A673 (cell line): Measurements from ENCODE around the gene MSI2. TPM values are rescaled to one million over a fixed set of nuclear protein-coding genes. Genes with fewer than 3 reads are reported as not detected.

Experiments
- BruUV-seq: library from RNA; stranded (reverse); fragments of 400-500 nt; replicated peaks from 2 replicates; lab custom pipeline; 2021; lab: Mats Ljungman, UMichigan
- CTCF ChIA-PET: fragments of 300-600 bp; sonication (Branson Sonifier 250); formaldehyde crosslinking; loops from one replicate; lab custom pipeline; 2022; ENCODE audit warnings: antibody characterized with exemption; lab: Charles Lee
- POLR2A ChIA-PET: fragments of 300-600 bp; sonication (Branson Sonifier 250); formaldehyde crosslinking; loops from one replicate; lab custom pipeline; 2022; ENCODE audit warnings: antibody characterized with exemption; ENCODE audit not compliant: low non-redundant PET; lab: Charles Lee
- DNase-seq: peaks from one replicate; pipeline ENCODE4 v3.0.0-alpha.2; 2015; ENCODE audit warnings: low spot score
- H3K27ac ChIP-seq: fragments of 200-600 bp; sonication (generic); 2 replicates; pipeline ENCODE4 v1.5.1; 2016; ENCODE audit warnings: mixed run types, low read depth, mild to moderate bottlenecking, mixed read lengths, antibody characterized with exemption, low read length; ENCODE audit not compliant: poor library complexity, severe bottlenecking
- H3K27me3 ChIP-seq: fragments of 200-600 bp; sonication (generic); replicated peaks from 2 replicates; pipeline ENCODE4 v1.6.1; 2017; ENCODE audit warnings: mixed run types, low read depth, mild to moderate bottlenecking, mixed read lengths, antibody characterized with exemption, low read length; ENCODE audit not compliant: insufficient read depth, poor library complexity
- H3K36me3 ChIP-seq: fragments of 200-600 bp; sonication (generic); 2 replicates; pipeline ENCODE4 v1.6.1; 2016; ENCODE audit warnings: mixed run types, mild to moderate bottlenecking, mixed read lengths, antibody characterized with exemption, low read length; ENCODE audit not compliant: insufficient read depth, poor library complexity, severe bottlenecking
- H3K4me1 ChIP-seq: fragments of 200-600 bp; sonication (generic); 2 replicates; pipeline ENCODE4 v1.6.1; 2017; ENCODE audit warnings: mixed run types, mild to moderate bottlenecking, mixed read lengths, antibody characterized with exemption, low read length; ENCODE audit not compliant: insufficient read depth, poor library complexity, severe bottlenecking
- H3K4me3 ChIP-seq: fragments of 200-600 bp; sonication (generic); 2 replicates; pipeline ENCODE4 v1.5.1; 2016; ENCODE audit warnings: low read depth, mixed run types, mild to moderate bottlenecking, mixed read lengths, low read length; ENCODE audit not compliant: poor library complexity, severe bottlenecking
- H3K9me3 ChIP-seq: fragments of 200-600 bp; sonication (generic); 2 replicates; pipeline ENCODE4 v1.6.1; 2016; ENCODE audit warnings: mixed run types, low read depth, mild to moderate bottlenecking, mixed read lengths, antibody characterized with exemption, low read length; ENCODE audit not compliant: poor library complexity, severe bottlenecking
- EZH2 ChIP-seq: fragments of 200-600 bp; sonication (generic); IDR thresholded peaks from 2 replicates; pipeline ENCODE4 v1.6.1; 2017; ENCODE audit warnings: borderline replicate concordance, low read depth, mild to moderate bottlenecking, mixed read lengths, antibody characterized with exemption, low read length; ENCODE audit not compliant: poor library complexity, severe bottlenecking
- intact Hi-C: fragments of 100-400 bp; cut with micrococcal nuclease; formaldehyde crosslinking; loops from one replicate; pipeline ENCODE4 v1.10.0; 2022; ENCODE audit not compliant: unreplicated experiment
- total RNA-seq: library from RNA; stranded (reverse); gene quantifications from 2 replicates; pipeline ENCODE4 v1.2.3, GENCODE V29; 2021
- TF ChIP-seq, protein P1 (sequence below): fragments of 300-800, 200-600 bp; sonication (generic); conservative IDR thresholded peaks from 2 replicates; pipeline ENCODE4 v1.5.1; 2017; ENCODE audit warnings: low read depth, mild to moderate bottlenecking, antibody characterized with exemption, low read length, moderate library complexity, mixed read lengths

MSI2 gene
- total RNA-seq, 1 experiment from 2014 or later = 108 TPM

DNA sequence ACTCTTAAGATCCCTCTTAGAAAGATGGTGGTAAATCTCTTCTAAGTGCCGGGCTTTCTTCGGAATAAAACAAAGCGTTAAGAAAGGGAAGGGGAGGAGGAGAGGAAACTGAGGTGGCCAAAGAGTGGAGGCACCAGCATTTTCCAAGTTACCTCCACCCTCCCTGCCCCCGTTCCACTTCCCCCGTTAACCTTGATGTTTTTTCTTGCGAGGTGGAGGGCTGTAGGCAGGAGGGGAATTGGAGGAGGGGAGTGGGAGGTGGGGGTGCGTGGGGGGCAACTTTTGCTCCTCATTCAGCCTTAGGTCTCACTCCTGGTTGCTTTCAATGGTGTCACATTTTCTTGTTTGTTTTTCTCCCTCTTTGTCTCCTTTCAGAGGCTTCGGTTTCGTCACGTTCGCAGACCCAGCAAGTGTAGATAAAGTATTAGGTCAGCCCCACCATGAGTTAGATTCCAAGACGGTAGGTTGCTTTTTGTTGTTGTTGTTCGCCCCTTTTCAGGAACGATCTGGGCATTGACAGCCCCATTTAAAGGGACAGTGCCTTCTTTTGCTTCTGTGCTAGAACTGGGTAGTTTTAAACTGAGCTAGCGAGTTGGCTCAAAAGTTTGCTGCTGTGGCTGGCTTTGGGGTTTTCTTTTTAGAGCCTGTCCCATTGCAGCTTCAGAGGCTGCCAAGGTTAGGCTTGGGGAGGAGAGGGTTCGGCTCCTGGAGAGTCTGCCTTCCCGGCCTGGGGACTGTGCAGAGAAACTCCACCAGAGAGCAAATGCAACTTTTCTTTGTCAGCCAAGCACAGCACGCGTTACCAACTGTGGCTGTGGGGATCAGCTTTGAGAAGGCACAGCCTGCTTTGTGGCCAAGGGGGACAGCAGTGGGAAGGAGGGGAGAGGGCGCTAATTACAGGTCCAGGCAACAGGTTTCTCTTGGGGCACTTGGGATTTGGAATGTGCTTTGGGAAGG, 1.9 kb downstream of the MSI2 start:
- intact Hi-C loops = no loop called here
- POLR2A ChIA-PET = no interaction called here
- DNase-seq = peak; percentile 27
- H3K27me3 ChIP-seq = no peaks in the 10 kb centered on the region
- TF ChIP-seq, protein P1, sequence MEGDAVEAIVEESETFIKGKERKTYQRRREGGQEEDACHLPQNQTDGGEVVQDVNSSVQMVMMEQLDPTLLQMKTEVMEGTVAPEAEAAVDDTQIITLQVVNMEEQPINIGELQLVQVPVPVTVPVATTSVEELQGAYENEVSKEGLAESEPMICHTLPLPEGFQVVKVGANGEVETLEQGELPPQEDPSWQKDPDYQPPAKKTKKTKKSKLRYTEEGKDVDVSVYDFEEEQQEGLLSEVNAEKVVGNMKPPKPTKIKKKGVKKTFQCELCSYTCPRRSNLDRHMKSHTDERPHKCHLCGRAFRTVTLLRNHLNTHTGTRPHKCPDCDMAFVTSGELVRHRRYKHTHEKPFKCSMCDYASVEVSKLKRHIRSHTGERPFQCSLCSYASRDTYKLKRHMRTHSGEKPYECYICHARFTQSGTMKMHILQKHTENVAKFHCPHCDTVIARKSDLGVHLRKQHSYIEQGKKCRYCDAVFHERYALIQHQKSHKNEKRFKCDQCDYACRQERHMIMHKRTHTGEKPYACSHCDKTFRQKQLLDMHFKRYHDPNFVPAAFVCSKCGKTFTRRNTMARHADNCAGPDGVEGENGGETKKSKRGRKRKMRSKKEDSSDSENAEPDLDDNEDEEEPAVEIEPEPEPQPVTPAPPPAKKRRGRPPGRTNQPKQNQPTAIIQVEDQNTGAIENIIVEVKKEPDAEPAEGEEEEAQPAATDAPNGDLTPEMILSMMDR = no peak
- no peak for TF ChIP-seq EZH2
- peaks cover 8% of the 10 kb centered on the region for H3K4me1 ChIP-seq
- BruUV-seq = no TSS peak
- peaks cover 26% of the 10 kb centered on the region for H3K36me3 ChIP-seq
- peak overlapping the region; percentile 89 for H3K4me3 ChIP-seq
- CTCF ChIA-PET = interaction anchor here (2.0 kb wide), 1 partner anchor 414 kb away, joined by 8 read pairs; no protein-coding TSS in a partner anchor
- no peaks in the 10 kb centered on the region for H3K9me3 ChIP-seq
- H3K27ac ChIP-seq = peak overlapping the region; percentile 72

DNA sequence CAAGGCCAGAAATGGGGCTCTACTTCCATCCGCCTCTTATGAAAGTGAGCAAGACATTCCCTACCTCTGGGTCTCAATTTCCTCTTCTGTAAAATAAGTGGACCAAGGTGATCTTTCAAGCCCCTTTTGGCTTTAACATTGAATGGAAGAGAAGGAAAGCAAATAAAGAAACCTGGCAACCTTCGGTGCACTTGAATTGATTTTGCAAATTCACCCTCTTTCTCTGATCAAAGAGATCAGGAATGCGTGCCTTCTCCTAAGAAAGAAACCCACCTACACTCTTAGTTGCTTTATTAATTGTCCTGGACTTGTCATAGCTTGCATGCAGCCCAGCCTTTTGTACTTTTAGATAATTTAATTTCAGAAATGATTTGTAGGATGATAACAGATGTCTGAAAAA, 3.0 kb downstream of the MSI2 start:
- POLR2A ChIA-PET = no interaction called here
- Histone ChIP-seq H3K27ac (no peak overlapping the region), H3K27me3 (no peaks in the 10 kb centered on the region), H3K36me3 (peaks cover 37% of the 10 kb centered on the region), H3K9me3 (no peaks in the 10 kb centered on the region), H3K4me3 (no peak overlapping the region), H3K4me1 (peaks cover 8% of the 10 kb centered on the region)
- BruUV-seq = no TSS peak
- CTCF ChIA-PET = no interaction called here
- no peak for TF ChIP-seq EZH2
- TF ChIP-seq, protein P1 = no peak
- DNase-seq = no peak
- intact Hi-C loops = no loop called here

DNA sequence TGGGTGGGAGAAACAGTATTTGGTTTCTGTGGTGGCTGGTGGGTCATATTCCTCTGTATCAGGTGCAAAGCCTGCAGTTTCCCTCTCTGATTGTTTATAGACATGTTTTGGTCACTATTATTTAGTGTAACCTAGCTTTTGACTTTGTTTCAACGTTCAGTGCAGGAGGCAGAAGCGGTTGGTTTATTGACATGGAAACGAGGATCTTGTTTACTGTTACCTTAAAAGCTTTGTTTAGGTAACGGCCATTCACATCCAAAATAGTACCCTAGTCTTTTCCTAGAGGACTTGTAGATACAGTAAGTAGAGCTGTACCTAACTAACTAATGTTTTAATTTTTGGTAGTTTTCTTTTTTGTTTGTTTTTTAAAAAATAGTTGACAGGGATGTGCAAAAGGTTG, 3.5 kb downstream of the MSI2 start:
- intact Hi-C loops = no loop called here
- ChIA-PET CTCF (no interaction called here), POLR2A (no interaction called here)
- Histone ChIP-seq H3K27me3 (no peaks in the 10 kb centered on the region), H3K9me3 (no peaks in the 10 kb centered on the region), H3K4me3 (no peak overlapping the region), H3K36me3 (peaks cover 42% of the 10 kb centered on the region), H3K27ac (no peak overlapping the region), H3K4me1 (peaks cover 8% of the 10 kb centered on the region)
- TF ChIP-seq EZH2 = no peak
- TF ChIP-seq, protein P1 = no peak
- BruUV-seq = no TSS peak
- no peak for DNase-seq
